Measurements from ENCODE around the gene TMEM237. TPM values are rescaled to one million over a fixed set of nuclear protein-coding genes. Genes with fewer than 3 reads are reported as not detected.

The TMEM237 gene
- total and polyA plus RNA-seq, 2 donors (not counting 1 experiment from before 2014, with no cell fraction given): 23.8 to 64.1 TPM

- Histone ChIP-seq H3K27ac (ENCODE audit: insufficient read depth, low read length) (no peak overlapping the region), H2AFZ (ENCODE audit: low read length) (no peak overlapping the region), H3K36me3 (ENCODE audit: control insufficient read depth, insufficient read depth, low read length) (peaks cover 4% of the 10 kb centered on the region), H3K4me2 (ENCODE audit: extremely low read depth, insufficient read depth, low read length) (no peak overlapping the region), H3K4me3 (replicated peaks in 1 of 4; ENCODE audit: control extremely low read depth in 1 of 4, insufficient read depth in 1 of 4, low read depth in 3 of 4, low read length in 4 of 4) (no peak overlapping the region), H3K9me3 (ENCODE audit: control insufficient read depth, insufficient read depth, low read depth, low read length) (no peaks in the 10 kb centered on the region), H3K4me1 (ENCODE audit: control insufficient read depth, extremely low read depth, insufficient read depth, low read length) (peaks cover 3% of the 10 kb centered on the region), H4K20me1 (ENCODE audit: control insufficient read depth, extremely low read depth, insufficient read depth, low read length) (no peaks in the 10 kb centered on the region), H3K9ac (ENCODE audit: insufficient read depth, low read length) (no peak overlapping the region), H3K27me3 (ENCODE audit: control insufficient read depth, insufficient read depth, low read length) (no peaks in the 10 kb centered on the region), H3K79me2 (ENCODE audit: control insufficient read depth, insufficient read depth, low read length) (peaks cover 13% of the 10 kb centered on the region)
- no peak for DNase-seq (ENCODE audit: low read depth in 2 of 2)
- no peak for TF ChIP-seq CTCF (conservative IDR thresholded peaks at IDR 0.05 in 1 of 2, IDR thresholded peaks at IDR 0.05 in 1 of 2; ENCODE audit: low read depth in 1 of 2, low read length in 2 of 2)
- TF ChIP-seq EZH2 (IDR thresholded peaks at IDR 0.05; ENCODE audit: low read length, missing control alignments): no peak
Measured at GRCh38 chr2:201638326-201638725, 5.0 kb downstream of the TMEM237 start.

GRCh38 chr2:201633661-201634249, 9.5 kb downstream of the TMEM237 start:
- no peak overlapping the region for H3K9ac ChIP-seq (ENCODE audit: insufficient read depth, low read length)
- no peak overlapping the region for H3K4me3 ChIP-seq (replicated peaks in 1 of 4; ENCODE audit: control extremely low read depth in 1 of 4, insufficient read depth in 1 of 4, low read depth in 3 of 4, low read length in 4 of 4)
- H3K4me1 ChIP-seq (ENCODE audit: control insufficient read depth, extremely low read depth, insufficient read depth, low read length): no peaks in the 10 kb centered on the region
- no peak overlapping the region for H2AFZ ChIP-seq (ENCODE audit: low read length)
- DNase-seq (ENCODE audit: low read depth in 2 of 2): no peak
- no peaks in the 10 kb centered on the region for H4K20me1 ChIP-seq (ENCODE audit: control insufficient read depth, extremely low read depth, insufficient read depth, low read length)
- H3K4me2 ChIP-seq (ENCODE audit: extremely low read depth, insufficient read depth, low read length): no peak overlapping the region
- TF ChIP-seq CTCF (conservative IDR thresholded peaks at IDR 0.05 in 1 of 2, IDR thresholded peaks at IDR 0.05 in 1 of 2; ENCODE audit: low read depth in 1 of 2, low read length in 2 of 2): no peak
- no peak for TF ChIP-seq EZH2 (IDR thresholded peaks at IDR 0.05; ENCODE audit: low read length, missing control alignments)
- H3K79me2 ChIP-seq (ENCODE audit: control insufficient read depth, insufficient read depth, low read length): no peaks in the 10 kb centered on the region
- peaks cover 9% of the 10 kb centered on the region for H3K36me3 ChIP-seq (ENCODE audit: control insufficient read depth, insufficient read depth, low read length)
- no peaks in the 10 kb centered on the region for H3K27me3 ChIP-seq (ENCODE audit: control insufficient read depth, insufficient read depth, low read length)
- H3K27ac ChIP-seq (ENCODE audit: insufficient read depth, low read length): no peak overlapping the region
- no peaks in the 10 kb centered on the region for H3K9me3 ChIP-seq (ENCODE audit: control insufficient read depth, insufficient read depth, low read depth, low read length)

GRCh38 chr2:201631041-201631440, 12.3 kb downstream of the TMEM237 start:
- Histone ChIP-seq H3K9me3 (ENCODE audit: control insufficient read depth, insufficient read depth, low read depth, low read length) (no peaks in the 10 kb centered on the region), H3K27me3 (ENCODE audit: control insufficient read depth, insufficient read depth, low read length) (no peaks in the 10 kb centered on the region)
- TF ChIP-seq EZH2 (IDR thresholded peaks at IDR 0.05; ENCODE audit: low read length, missing control alignments) (no peak), CTCF (conservative IDR thresholded peaks at IDR 0.05 in 1 of 2, IDR thresholded peaks at IDR 0.05 in 1 of 2; ENCODE audit: low read depth in 1 of 2, low read length in 2 of 2) (no peak)

More at GRCh38 chr2:201631041-201631440, 12.3 kb downstream of the TMEM237 start:
- no peak overlapping the region for H3K4me2 ChIP-seq (ENCODE audit: extremely low read depth, insufficient read depth, low read length)
- H3K4me3 ChIP-seq (replicated peaks in 1 of 4; ENCODE audit: control extremely low read depth in 1 of 4, insufficient read depth in 1 of 4, low read depth in 3 of 4, low read length in 4 of 4): no peak overlapping the region
- H3K9ac ChIP-seq (ENCODE audit: insufficient read depth, low read length): no peak overlapping the region
- no peaks in the 10 kb centered on the region for H3K79me2 ChIP-seq (ENCODE audit: control insufficient read depth, insufficient read depth, low read length)
- H3K36me3 ChIP-seq (ENCODE audit: control insufficient read depth, insufficient read depth, low read length): peaks cover 6% of the 10 kb centered on the region
- DNase-seq (ENCODE audit: low read depth in 2 of 2): no peak
- H4K20me1 ChIP-seq (ENCODE audit: control insufficient read depth, extremely low read depth, insufficient read depth, low read length): no peaks in the 10 kb centered on the region
- no peak overlapping the region for H3K27ac ChIP-seq (ENCODE audit: insufficient read depth, low read length)
- H2AFZ ChIP-seq (ENCODE audit: low read length): no peak overlapping the region
- H3K4me1 ChIP-seq (ENCODE audit: control insufficient read depth, extremely low read depth, insufficient read depth, low read length): no peaks in the 10 kb centered on the region
